Testis (tissue), 3 donors: ENCODE results near the gene TMEM164. TPM values are rescaled to one million over a fixed set of nuclear protein-coding genes. Genes with fewer than 3 reads are reported as not detected.

Experiments used
- DNase-seq: peaks from one replicate; pipeline ENCODE4 v3.0.0-alpha.2; 2019
- H3K27ac ChIP-seq, 2 donors: fragments of 200-600 bp; sonication (generic); one replicate each; pipeline ENCODE4 v1.5.1; 2019
- H3K27me3 ChIP-seq: fragments of 200-600 bp; sonication (generic); one replicate; pipeline ENCODE4 v1.5.1; 2019
- H3K36me3 ChIP-seq: fragments of 200-600 bp; sonication (generic); one replicate; pipeline ENCODE4 v1.5.1; 2017; ENCODE audit warnings: low read depth; ENCODE audit errors: missing control alignments
- H3K4me1 ChIP-seq: fragments of 200-600 bp; sonication (generic); one replicate; pipeline ENCODE4 v1.5.1; 2019
- H3K4me3 ChIP-seq, 2 donors: fragments of 200-600 bp; sonication (generic); one replicate each; pipeline ENCODE4 v1.5.1; 2017 to 2019
- H3K9me3 ChIP-seq: fragments of 200-600 bp; sonication (generic); one replicate; pipeline ENCODE4 v1.5.1; 2017
- POLR2A ChIP-seq: fragments of 450-650 bp; IDR thresholded peaks from one replicate; pipeline ENCODE4 v1.6.1; 2017; ENCODE audit warnings: antibody characterized with exemption, mild to moderate bottlenecking, moderate library complexity
- WGBS, 2 donors: methylation state at CpG; one replicate each; pipeline ENCODE4 v1.1.5; 2018; 5-methylcytosine and 5-hydroxymethylcytosine counted together
- intact Hi-C: fragments of 100-400 bp; cut with DNase I; formaldehyde crosslinking; loops from one replicate; pipeline ENCODE4 v1.15.1; 2023; ENCODE audit warnings: low total_unique reads
- polyA plus RNA-seq: library from polyadenylated mRNA; stranded (reverse); fragments of 350-450 nt; fragmentation: Illumina TruSeq; extraction: RNeasy Lipid Tissue Mini Kit (QIAGEN cat#74804); gene quantifications from one replicate; pipeline ENCODE4 v1.2.3, GENCODE V29; 2014; ENCODE audit warnings: low read depth, low replicate concordance; ENCODE audit not compliant: insufficient read depth
- total RNA-seq, 2 donors: library from RNA; depleted of rRNA; stranded (reverse); fragments of >200 nt; gene quantifications; one replicate each; pipeline ENCODE4 v1.2.3, GENCODE V29; 2016
- TF ChIP-seq, protein P1 (sequence below), 3 experiments: fragments of 450-650 bp in 2 of 3; fragments of 200-600 bp in 1 of 3; sonication (generic) in 1 of 3; IDR thresholded peaks; one replicate each; pipeline ENCODE4 v1.5.1; 2016 to 2019; ENCODE audit warnings: antibody characterized with exemption in 3 of 3, mild to moderate bottlenecking in 2 of 3, moderate library complexity in 1 of 3

TMEM164 gene
- total and polyA plus RNA-seq, 3 donors from 2014 or later = 7.9 to 13.9 (median 8.1) TPM

DNA sequence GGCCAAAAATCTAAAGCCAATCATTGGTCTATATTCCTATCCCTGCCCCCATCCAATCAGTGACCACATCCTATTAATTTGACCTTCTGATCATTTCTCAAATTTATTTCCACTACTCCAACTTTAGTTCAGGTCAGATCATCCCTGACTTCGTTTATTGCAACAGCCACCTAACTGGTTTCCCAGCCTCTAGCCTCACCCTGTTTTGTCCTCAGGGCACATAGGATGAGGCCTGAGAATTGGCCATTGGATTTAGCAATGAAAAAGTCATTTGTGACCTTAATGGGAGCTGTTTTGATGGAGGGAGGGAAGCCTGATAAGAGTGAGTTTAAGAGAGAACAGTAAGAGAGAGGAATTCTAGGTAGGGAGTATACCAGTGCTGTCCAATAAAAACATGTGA is 160.0 kb downstream of the TMEM164 start:
- Histone ChIP-seq H3K4me3 (no peak overlapping the region), H3K36me3 (no peaks in the 10 kb centered on the region), H3K9me3 (no peaks in the 10 kb centered on the region), H3K27ac (no peak overlapping the region), H3K27me3 (no peaks in the 10 kb centered on the region), H3K4me1 (no peaks in the 10 kb centered on the region)
- no peak for DNase-seq
- intact Hi-C loops = no loop called here
- TF ChIP-seq, protein P1, sequence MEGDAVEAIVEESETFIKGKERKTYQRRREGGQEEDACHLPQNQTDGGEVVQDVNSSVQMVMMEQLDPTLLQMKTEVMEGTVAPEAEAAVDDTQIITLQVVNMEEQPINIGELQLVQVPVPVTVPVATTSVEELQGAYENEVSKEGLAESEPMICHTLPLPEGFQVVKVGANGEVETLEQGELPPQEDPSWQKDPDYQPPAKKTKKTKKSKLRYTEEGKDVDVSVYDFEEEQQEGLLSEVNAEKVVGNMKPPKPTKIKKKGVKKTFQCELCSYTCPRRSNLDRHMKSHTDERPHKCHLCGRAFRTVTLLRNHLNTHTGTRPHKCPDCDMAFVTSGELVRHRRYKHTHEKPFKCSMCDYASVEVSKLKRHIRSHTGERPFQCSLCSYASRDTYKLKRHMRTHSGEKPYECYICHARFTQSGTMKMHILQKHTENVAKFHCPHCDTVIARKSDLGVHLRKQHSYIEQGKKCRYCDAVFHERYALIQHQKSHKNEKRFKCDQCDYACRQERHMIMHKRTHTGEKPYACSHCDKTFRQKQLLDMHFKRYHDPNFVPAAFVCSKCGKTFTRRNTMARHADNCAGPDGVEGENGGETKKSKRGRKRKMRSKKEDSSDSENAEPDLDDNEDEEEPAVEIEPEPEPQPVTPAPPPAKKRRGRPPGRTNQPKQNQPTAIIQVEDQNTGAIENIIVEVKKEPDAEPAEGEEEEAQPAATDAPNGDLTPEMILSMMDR (IDR thresholded peaks at IDR 0.05) = no peak
- no peak for TF ChIP-seq POLR2A
- 78 to 88% methylated on average over 1 of the region's 1 CpG for WGBS, 2 donors

DNA sequence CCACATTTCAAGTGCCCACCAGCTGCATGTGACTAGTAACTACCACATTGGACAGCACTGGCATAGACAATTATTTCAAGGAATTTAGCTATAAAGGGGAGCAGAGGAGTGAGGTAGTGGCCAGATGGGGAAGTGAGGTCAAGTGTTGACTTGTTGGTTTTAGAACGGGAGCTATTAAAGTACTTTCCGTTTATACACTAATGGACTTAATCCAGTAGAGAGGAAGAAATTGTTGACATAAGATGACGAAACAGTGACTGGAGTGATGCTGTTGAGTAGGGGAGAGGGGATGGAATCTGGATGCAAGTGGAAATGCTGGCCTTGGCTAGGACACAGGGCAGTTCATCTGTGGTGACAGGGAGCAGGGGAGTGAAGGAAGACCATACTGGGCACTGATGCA is 160.6 kb downstream of the TMEM164 start:
- 81 to 83% methylated on average over 3 of the region's 3 CpGs for WGBS, 2 donors
- intact Hi-C loops = no loop called here
- TF ChIP-seq, protein P1 (IDR thresholded peaks at IDR 0.05) = no peak
- no peak for TF ChIP-seq POLR2A
- H3K9me3 ChIP-seq = no peaks in the 10 kb centered on the region
- no peaks in the 10 kb centered on the region for H3K27me3 ChIP-seq
- DNase-seq = no peak
- H3K4me1 ChIP-seq = no peaks in the 10 kb centered on the region
- no peaks in the 10 kb centered on the region for H3K36me3 ChIP-seq
- no peak overlapping the region for H3K4me3 ChIP-seq
- no peak overlapping the region for H3K27ac ChIP-seq

DNA sequence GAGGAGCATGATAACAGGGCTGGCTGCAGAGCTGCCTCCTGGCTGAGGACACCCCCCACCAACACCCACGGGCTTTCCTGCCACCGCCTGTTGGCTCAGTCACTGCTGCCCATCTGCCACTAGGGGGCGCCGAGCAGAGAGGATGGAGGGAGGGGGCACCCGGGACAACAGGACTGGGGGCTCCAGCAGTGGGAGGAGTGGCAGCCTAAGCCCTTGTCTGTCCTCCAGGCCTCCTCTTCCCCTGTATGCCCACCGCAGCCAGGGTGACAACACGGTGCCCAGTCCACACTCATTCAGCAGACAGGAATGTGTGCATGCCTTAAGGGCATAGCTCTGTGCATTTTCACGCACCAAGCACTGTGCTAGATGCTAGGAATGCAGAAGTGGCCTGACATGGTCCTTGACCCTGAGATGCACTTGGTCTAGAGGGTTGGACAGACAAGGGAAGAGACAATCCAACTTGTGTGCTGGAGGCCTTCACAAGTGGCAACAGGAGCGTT is 165.1 kb downstream of the TMEM164 start:
- H3K36me3 ChIP-seq = no peaks in the 10 kb centered on the region
- H3K27ac ChIP-seq = no peak overlapping the region
- DNase-seq = peak; percentile 29
- WGBS, 2 donors = 39 to 69% methylated on average over 3 to 8 of the region's 9 CpGs
- no peak overlapping the region for H3K4me3 ChIP-seq
- H3K9me3 ChIP-seq = no peaks in the 10 kb centered on the region
- intact Hi-C loops = no loop called here
- TF ChIP-seq, protein P1 (IDR thresholded peaks at IDR 0.05) = peak; percentile 20 to 49 (median 43)
- TF ChIP-seq POLR2A = no peak
- no peaks in the 10 kb centered on the region for H3K27me3 ChIP-seq
- H3K4me1 ChIP-seq = no peaks in the 10 kb centered on the region

DNA sequence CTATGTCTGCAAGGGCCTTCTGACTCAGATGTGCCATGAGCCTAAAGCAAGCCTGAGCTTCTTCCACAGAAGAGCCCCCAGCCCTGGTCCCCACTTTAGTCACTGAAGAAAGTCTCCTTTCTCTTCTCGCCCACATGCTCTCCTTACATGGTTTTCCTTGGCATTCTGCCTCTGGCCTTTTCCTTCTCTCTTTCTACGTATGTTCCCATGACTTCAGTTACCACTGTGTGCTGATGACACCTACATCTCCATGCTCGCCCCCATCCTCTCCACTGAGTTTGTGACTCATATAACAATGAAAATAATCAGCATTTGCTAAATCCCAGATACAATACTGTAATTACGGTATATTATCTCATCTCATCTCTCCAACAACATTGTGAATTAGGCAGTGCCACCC is 165.7 kb downstream of the TMEM164 start:
- Histone ChIP-seq H3K27me3 (no peaks in the 10 kb centered on the region), H3K4me3 (no peak overlapping the region), H3K27ac (no peak overlapping the region), H3K36me3 (no peaks in the 10 kb centered on the region), H3K4me1 (no peaks in the 10 kb centered on the region), H3K9me3 (no peaks in the 10 kb centered on the region)
- 65 to 75% methylated on average over 4 of the region's 4 CpGs for WGBS, 2 donors
- intact Hi-C loops = no loop called here
- no peak for DNase-seq
- TF ChIP-seq POLR2A = no peak
- TF ChIP-seq, protein P1 (IDR thresholded peaks at IDR 0.05) = no peak

DNA sequence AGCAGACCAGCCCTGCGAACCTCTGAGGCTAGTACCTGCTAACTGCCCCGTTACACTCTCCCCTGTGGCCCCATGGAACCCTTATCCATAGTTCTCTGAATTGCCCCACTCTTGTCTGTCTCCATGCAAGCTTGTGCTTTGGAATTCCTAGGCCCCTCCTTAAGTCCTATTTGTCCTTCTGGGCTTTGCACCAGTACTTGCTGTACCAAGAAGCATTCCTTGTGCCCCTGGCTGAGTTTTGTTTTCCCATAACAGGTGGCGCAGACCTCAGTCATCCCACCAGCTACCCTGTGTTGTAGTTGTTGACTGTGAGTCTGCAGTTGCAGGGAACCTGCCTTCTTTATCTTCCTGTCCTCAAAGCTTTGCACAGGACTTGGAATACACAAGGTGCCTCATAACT is 167.1 kb downstream of the TMEM164 start:
- no peak overlapping the region for H3K27ac ChIP-seq
- TF ChIP-seq, protein P1 (IDR thresholded peaks at IDR 0.05) = no peak
- no peak for TF ChIP-seq POLR2A
- intact Hi-C loops = no loop called here
- no peaks in the 10 kb centered on the region for H3K9me3 ChIP-seq
- WGBS, 2 donors = 85 to 92% methylated on average over 2 to 3 of the region's 3 CpGs
- no peaks in the 10 kb centered on the region for H3K36me3 ChIP-seq
- no peaks in the 10 kb centered on the region for H3K4me1 ChIP-seq
- no peak overlapping the region for H3K4me3 ChIP-seq
- no peaks in the 10 kb centered on the region for H3K27me3 ChIP-seq
- no peak for DNase-seq
